ENCODE data around the gene NOMO2.
"Not testable (repeated sequence)": the region's sequence is repeated elsewhere in the genome, so short reads cannot be mapped to it uniquely, and the experiment has no call there.

Gene NOMO2

GRCh38 chr16:18492118-18492897 is 69.6 kb downstream of the NOMO2 start:
- not testable (repeated sequence) for H3K4me2 ChIP-seq (ENCODE audit: low read length); H2BK5ac ChIP-seq (ENCODE audit: low read length); DNase-seq; H3K79me1 ChIP-seq (ENCODE audit: low read length); H4K5ac ChIP-seq (ENCODE audit: low read length); H3K79me2 ChIP-seq (ENCODE audit: control insufficient read depth, insufficient read depth, low read length); H3K4me1 ChIP-seq (ENCODE audit: control insufficient read depth, low read depth, low read length); H3K27ac ChIP-seq (ENCODE audit: low read depth, low read length); H2BK15ac ChIP-seq (replicated peaks; ENCODE audit: low read depth); H2AK5ac ChIP-seq (ENCODE audit: low read length); H3K4ac ChIP-seq (ENCODE audit: low read depth, low read length); H4K8ac ChIP-seq (ENCODE audit: low read depth, low read length); H3K23ac ChIP-seq (ENCODE audit: low read length); H3K36me3 ChIP-seq (ENCODE audit: control insufficient read depth, insufficient read depth, low read length); H2BK120ac ChIP-seq (ENCODE audit: low read depth, low read length); H3K27me3 ChIP-seq (ENCODE audit: insufficient read depth, low read length, poor library complexity); H3K56ac ChIP-seq (ENCODE audit: low read length); H3K18ac ChIP-seq (ENCODE audit: low read length); H3K9ac ChIP-seq (ENCODE audit: low read length); H3K4me3 ChIP-seq (ENCODE audit: low read length)
- WGBS (ENCODE audit: extremely low coverage, insufficient coverage, low lambda C conversion rate), result no CpG with 5 or more reads among the region's 11 CpGs

GRCh38 chr16:18436025-18436424 is 125.9 kb downstream of the NOMO2 start:
- H3K27ac ChIP-seq (ENCODE audit: low read depth, low read length); H3K79me1 ChIP-seq (ENCODE audit: low read length); H2BK5ac ChIP-seq (ENCODE audit: low read length): not testable (repeated sequence)

GRCh38 chr16:18415827-18416226 is 146.1 kb downstream of the NOMO2 start:
- not testable (repeated sequence) for H3K36me3 ChIP-seq (ENCODE audit: control insufficient read depth, insufficient read depth, low read length); H4K8ac ChIP-seq (ENCODE audit: low read depth, low read length); H2BK120ac ChIP-seq (ENCODE audit: low read depth, low read length); H3K4me1 ChIP-seq (ENCODE audit: control insufficient read depth, low read depth, low read length); H3K18ac ChIP-seq (ENCODE audit: low read length); H3K4me2 ChIP-seq (ENCODE audit: low read length); H2BK15ac ChIP-seq (replicated peaks; ENCODE audit: low read depth); H3K9ac ChIP-seq (ENCODE audit: low read length); H3K23ac ChIP-seq (ENCODE audit: low read length); H3K27ac ChIP-seq (ENCODE audit: low read depth, low read length); H3K79me1 ChIP-seq (ENCODE audit: low read length); H4K5ac ChIP-seq (ENCODE audit: low read length); H2BK5ac ChIP-seq (ENCODE audit: low read length); H3K79me2 ChIP-seq (ENCODE audit: control insufficient read depth, insufficient read depth, low read length); DNase-seq; H3K4ac ChIP-seq (ENCODE audit: low read depth, low read length); H2AK5ac ChIP-seq (ENCODE audit: low read length); H3K56ac ChIP-seq (ENCODE audit: low read length); H3K4me3 ChIP-seq (ENCODE audit: low read length); H3K27me3 ChIP-seq (ENCODE audit: insufficient read depth, low read length, poor library complexity)
- no CpG with 5 or more reads among the region's 7 CpGs for WGBS (ENCODE audit: extremely low coverage, insufficient coverage, low lambda C conversion rate)

More at GRCh38 chr16:18436025-18436424, 125.9 kb downstream of the NOMO2 start:
- not testable (repeated sequence) for H3K56ac ChIP-seq (ENCODE audit: low read length); H4K5ac ChIP-seq (ENCODE audit: low read length); H3K4me1 ChIP-seq (ENCODE audit: control insufficient read depth, low read depth, low read length); H3K9ac ChIP-seq (ENCODE audit: low read length); H3K4me3 ChIP-seq (ENCODE audit: low read length); H2AK5ac ChIP-seq (ENCODE audit: low read length); H3K18ac ChIP-seq (ENCODE audit: low read length); H3K23ac ChIP-seq (ENCODE audit: low read length); H2BK120ac ChIP-seq (ENCODE audit: low read depth, low read length); H2BK15ac ChIP-seq (replicated peaks; ENCODE audit: low read depth); DNase-seq; H3K27me3 ChIP-seq (ENCODE audit: insufficient read depth, low read length, poor library complexity); H3K4me2 ChIP-seq (ENCODE audit: low read length); H4K8ac ChIP-seq (ENCODE audit: low read depth, low read length); H3K4ac ChIP-seq (ENCODE audit: low read depth, low read length); H3K79me2 ChIP-seq (ENCODE audit: control insufficient read depth, insufficient read depth, low read length); H3K36me3 ChIP-seq (ENCODE audit: control insufficient read depth, insufficient read depth, low read length)
- no CpG with 5 or more reads among the region's 8 CpGs for WGBS (ENCODE audit: extremely low coverage, insufficient coverage, low lambda C conversion rate)

GRCh38 chr16:18409532-18410293 is 152.2 kb downstream of the NOMO2 start:
- not testable (repeated sequence) for H4K5ac ChIP-seq (ENCODE audit: low read length); H3K79me2 ChIP-seq (ENCODE audit: control insufficient read depth, insufficient read depth, low read length); DNase-seq; H2BK5ac ChIP-seq (ENCODE audit: low read length); H3K4me1 ChIP-seq (ENCODE audit: control insufficient read depth, low read depth, low read length); H3K56ac ChIP-seq (ENCODE audit: low read length); H4K8ac ChIP-seq (ENCODE audit: low read depth, low read length); H3K36me3 ChIP-seq (ENCODE audit: control insufficient read depth, insufficient read depth, low read length); H3K27me3 ChIP-seq (ENCODE audit: insufficient read depth, low read length, poor library complexity); H3K79me1 ChIP-seq (ENCODE audit: low read length); H3K9ac ChIP-seq (ENCODE audit: low read length); H3K4me2 ChIP-seq (ENCODE audit: low read length); H3K27ac ChIP-seq (ENCODE audit: low read depth, low read length); H3K23ac ChIP-seq (ENCODE audit: low read length); H2BK15ac ChIP-seq (replicated peaks; ENCODE audit: low read depth); H2AK5ac ChIP-seq (ENCODE audit: low read length); H3K18ac ChIP-seq (ENCODE audit: low read length); H3K4ac ChIP-seq (ENCODE audit: low read depth, low read length); H2BK120ac ChIP-seq (ENCODE audit: low read depth, low read length); H3K4me3 ChIP-seq (ENCODE audit: low read length)
- WGBS (ENCODE audit: extremely low coverage, insufficient coverage, low lambda C conversion rate), result no CpG with 5 or more reads among the region's 11 CpGs

GRCh38 chr16:18401851-18402657 is 159.8 kb downstream of the NOMO2 start:
- not testable (repeated sequence) for H3K79me2 ChIP-seq (ENCODE audit: control insufficient read depth, insufficient read depth, low read length); H3K27me3 ChIP-seq (ENCODE audit: insufficient read depth, low read length, poor library complexity); DNase-seq; H4K8ac ChIP-seq (ENCODE audit: low read depth, low read length); H3K56ac ChIP-seq (ENCODE audit: low read length); H3K27ac ChIP-seq (ENCODE audit: low read depth, low read length); H3K79me1 ChIP-seq (ENCODE audit: low read length); H2BK120ac ChIP-seq (ENCODE audit: low read depth, low read length); H3K4me2 ChIP-seq (ENCODE audit: low read length); H3K23ac ChIP-seq (ENCODE audit: low read length); H3K18ac ChIP-seq (ENCODE audit: low read length); H3K4me1 ChIP-seq (ENCODE audit: control insufficient read depth, low read depth, low read length); H2AK5ac ChIP-seq (ENCODE audit: low read length); H2BK5ac ChIP-seq (ENCODE audit: low read length); H4K5ac ChIP-seq (ENCODE audit: low read length); H3K4me3 ChIP-seq (ENCODE audit: low read length); H3K9ac ChIP-seq (ENCODE audit: low read length); H2BK15ac ChIP-seq (replicated peaks; ENCODE audit: low read depth); H3K36me3 ChIP-seq (ENCODE audit: control insufficient read depth, insufficient read depth, low read length); H3K4ac ChIP-seq (ENCODE audit: low read depth, low read length)
- no CpG with 5 or more reads among the region's 88 CpGs for WGBS (ENCODE audit: extremely low coverage, insufficient coverage, low lambda C conversion rate)
